Neural crest cell (in vitro differentiated cells): Measurements from ENCODE around the gene DYNC1I2. TPM values are rescaled to one million over a fixed set of nuclear protein-coding genes. Genes with fewer than 3 reads are reported as not detected.

Source experiments
- DNase-seq: peaks from one replicate; pipeline ENCODE4 v3.0.0; 2021; ENCODE audit warnings: low read depth, mixed read lengths, low spot score
- H3K27ac Mint-ChIP-seq: one replicate; pipeline ENCODE4 v1.8.0; 2021; ENCODE audit warnings: mild to moderate bottlenecking, mixed read lengths; ENCODE audit not compliant: unreplicated experiment
- H3K27me3 Mint-ChIP-seq: 2 replicates; pipeline ENCODE4 v1.8.0; 2021; ENCODE audit warnings: low read depth, mild to moderate bottlenecking, mixed read lengths
- H3K36me3 Mint-ChIP-seq: 2 replicates; pipeline ENCODE4 v1.8.0; 2021; ENCODE audit warnings: low read depth, mild to moderate bottlenecking, mixed read lengths
- H3K4me1 Mint-ChIP-seq: 2 replicates; pipeline ENCODE4 v1.8.0; 2021; ENCODE audit warnings: mixed read lengths
- H3K4me3 Mint-ChIP-seq: one replicate; pipeline ENCODE4 v1.8.0; 2021; ENCODE audit warnings: mild to moderate bottlenecking, mixed read lengths
- H3K9me3 Mint-ChIP-seq: 2 replicates; pipeline ENCODE4 v1.8.0; 2021; ENCODE audit warnings: mixed read lengths
- total RNA-seq: library from RNA; stranded (reverse); gene quantifications from 2 replicates; pipeline ENCODE4 v1.2.1, GENCODE V29; 2021
- TF ChIP-seq, protein P1 (sequence below): fragments of 200-600 bp; sonication (generic); conservative IDR thresholded peaks from 2 replicates; pipeline ENCODE4 v1.5.0; 2021; ENCODE audit warnings: antibody characterized with exemption, mild to moderate bottlenecking

The DYNC1I2 gene
- total RNA-seq, 1 donor from 2014 or later = 109 TPM

DNA sequence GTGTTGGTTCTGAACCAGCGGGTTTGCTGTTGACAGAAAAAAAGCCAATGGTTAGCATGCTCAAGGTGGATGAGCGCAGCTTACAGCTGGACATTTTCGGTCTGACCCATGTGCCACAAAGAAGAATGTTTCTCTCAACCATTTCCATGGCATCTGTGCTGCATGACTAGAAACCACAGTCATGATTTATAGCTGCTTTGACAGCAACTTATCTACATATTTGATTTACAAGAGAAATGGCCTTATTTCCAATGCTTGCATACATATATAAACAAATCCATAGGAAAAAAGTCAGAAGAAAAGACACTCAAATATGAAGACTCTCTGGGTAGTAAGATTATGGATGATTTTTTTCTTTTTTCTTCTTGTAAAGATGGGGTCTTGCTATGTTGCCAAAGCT, 98.2 kb downstream of the DYNC1I2 start:
- TF ChIP-seq, protein P1, sequence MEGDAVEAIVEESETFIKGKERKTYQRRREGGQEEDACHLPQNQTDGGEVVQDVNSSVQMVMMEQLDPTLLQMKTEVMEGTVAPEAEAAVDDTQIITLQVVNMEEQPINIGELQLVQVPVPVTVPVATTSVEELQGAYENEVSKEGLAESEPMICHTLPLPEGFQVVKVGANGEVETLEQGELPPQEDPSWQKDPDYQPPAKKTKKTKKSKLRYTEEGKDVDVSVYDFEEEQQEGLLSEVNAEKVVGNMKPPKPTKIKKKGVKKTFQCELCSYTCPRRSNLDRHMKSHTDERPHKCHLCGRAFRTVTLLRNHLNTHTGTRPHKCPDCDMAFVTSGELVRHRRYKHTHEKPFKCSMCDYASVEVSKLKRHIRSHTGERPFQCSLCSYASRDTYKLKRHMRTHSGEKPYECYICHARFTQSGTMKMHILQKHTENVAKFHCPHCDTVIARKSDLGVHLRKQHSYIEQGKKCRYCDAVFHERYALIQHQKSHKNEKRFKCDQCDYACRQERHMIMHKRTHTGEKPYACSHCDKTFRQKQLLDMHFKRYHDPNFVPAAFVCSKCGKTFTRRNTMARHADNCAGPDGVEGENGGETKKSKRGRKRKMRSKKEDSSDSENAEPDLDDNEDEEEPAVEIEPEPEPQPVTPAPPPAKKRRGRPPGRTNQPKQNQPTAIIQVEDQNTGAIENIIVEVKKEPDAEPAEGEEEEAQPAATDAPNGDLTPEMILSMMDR = no peak
- peaks cover 15% of the 10 kb centered on the region for H3K4me1 Mint-ChIP-seq
- no peaks in the 10 kb centered on the region for H3K27me3 Mint-ChIP-seq
- no peak overlapping the region for H3K4me3 Mint-ChIP-seq
- DNase-seq = no peak
- peaks cover 4% of the 10 kb centered on the region for H3K9me3 Mint-ChIP-seq
- no peak overlapping the region for H3K27ac Mint-ChIP-seq
- peaks cover 28% of the 10 kb centered on the region for H3K36me3 Mint-ChIP-seq

DNA sequence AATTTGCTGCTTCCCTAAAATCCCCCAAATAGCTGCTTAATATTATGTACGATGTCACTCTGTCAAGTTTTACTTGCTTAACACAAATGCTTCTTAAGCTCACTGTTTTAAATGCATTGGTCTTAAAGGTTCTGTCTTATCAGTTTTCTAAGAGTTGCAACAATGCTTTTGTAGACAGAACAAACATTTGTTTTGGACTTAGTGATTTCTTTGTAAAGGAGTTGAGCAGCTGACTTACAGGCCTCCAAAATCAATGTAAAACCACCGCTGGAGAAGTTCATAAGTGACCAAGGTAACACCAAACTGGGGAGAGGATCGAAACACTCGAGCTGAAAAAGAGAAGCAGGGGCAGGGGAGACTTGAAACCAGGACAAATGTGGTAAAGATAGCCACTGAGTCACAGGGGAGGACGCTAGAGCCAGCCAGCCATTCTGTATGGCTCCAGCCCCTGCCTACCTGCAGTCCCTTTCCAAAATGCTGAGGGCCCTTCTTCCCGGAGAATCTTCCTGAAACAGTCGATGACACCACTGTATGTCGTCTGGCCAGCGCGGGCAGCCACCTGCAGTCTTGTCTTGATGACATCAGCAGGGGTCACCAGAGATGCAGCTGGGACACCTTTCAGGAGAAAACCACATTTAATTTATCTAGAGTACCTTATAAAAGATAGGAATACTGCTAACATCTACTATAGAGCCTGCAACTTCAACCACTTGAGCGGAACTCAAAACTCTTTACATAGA, 100.2 kb downstream of the DYNC1I2 start:
- Mint-ChIP-seq H3K9me3 (peaks cover 2% of the 10 kb centered on the region), H3K4me3 (no peak overlapping the region), H3K27me3 (no peaks in the 10 kb centered on the region), H3K27ac (no peak overlapping the region), H3K4me1 (peaks cover 17% of the 10 kb centered on the region), H3K36me3 (peaks cover 24% of the 10 kb centered on the region)
- DNase-seq = no peak
- TF ChIP-seq, protein P1 = no peak

DNA sequence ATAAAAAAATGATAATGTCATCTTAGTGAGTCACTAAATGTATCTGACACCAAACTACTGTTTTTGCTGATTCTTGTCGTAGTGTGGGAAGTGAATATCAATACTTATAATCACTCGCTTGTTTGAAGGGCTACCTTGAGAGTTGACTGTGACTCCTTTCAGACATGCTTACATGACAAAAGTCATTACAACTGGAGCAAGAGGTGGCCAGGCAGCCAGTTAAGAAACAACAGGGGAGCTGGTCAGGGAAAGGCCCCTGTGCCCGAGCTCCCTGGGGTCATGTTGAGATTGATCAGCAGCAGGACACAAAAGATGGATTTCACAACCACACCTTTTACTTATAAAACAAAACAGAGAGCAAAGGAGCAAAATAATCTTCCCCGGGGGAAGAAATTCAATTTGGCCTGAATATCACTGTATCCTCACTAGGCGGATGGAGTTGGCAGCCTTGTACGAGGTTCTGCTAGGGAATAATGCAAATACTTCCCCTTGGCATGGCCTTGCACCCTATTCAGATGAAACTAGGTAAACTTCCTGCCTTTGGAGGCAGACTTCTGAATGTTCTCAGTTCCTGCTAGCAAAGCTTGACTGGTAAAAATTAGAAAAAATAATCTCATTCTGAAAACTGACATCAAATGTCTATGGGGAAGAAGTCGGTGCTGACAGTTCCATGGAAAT, 101.2 kb downstream of the DYNC1I2 start:
- H3K4me3 Mint-ChIP-seq = no peak overlapping the region
- no peaks in the 10 kb centered on the region for H3K27me3 Mint-ChIP-seq
- DNase-seq = no peak
- no peak overlapping the region for H3K27ac Mint-ChIP-seq
- peaks cover 26% of the 10 kb centered on the region for H3K4me1 Mint-ChIP-seq
- H3K9me3 Mint-ChIP-seq = no peaks in the 10 kb centered on the region
- H3K36me3 Mint-ChIP-seq = peaks cover 19% of the 10 kb centered on the region
- TF ChIP-seq, protein P1 = no peak

DNA sequence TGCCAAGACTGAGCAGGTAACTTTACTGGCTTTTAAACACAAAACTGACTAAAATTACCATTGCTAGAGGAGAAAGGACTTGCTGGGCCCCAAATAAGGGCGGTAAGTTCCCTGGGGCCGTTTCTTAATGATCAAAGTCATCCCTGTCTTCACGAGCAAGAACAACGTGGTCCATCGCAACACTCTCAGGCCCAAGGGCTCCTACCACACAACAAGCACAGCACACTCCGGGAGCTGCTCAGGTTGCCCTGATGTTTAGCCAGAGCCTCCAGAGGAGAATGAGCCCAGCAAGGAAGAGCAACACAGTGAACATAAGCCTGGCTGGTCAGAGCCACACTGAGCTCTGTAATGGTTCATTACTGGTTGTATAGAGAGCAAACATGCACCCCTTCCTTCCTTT, 102.7 kb downstream of the DYNC1I2 start:
- Mint-ChIP-seq H3K27me3 (no peaks in the 10 kb centered on the region), H3K36me3 (peaks cover 10% of the 10 kb centered on the region), H3K27ac (no peak overlapping the region), H3K4me3 (no peak overlapping the region), H3K4me1 (peaks cover 38% of the 10 kb centered on the region), H3K9me3 (no peaks in the 10 kb centered on the region)
- no peak for DNase-seq
- TF ChIP-seq, protein P1 = no peak

DNA sequence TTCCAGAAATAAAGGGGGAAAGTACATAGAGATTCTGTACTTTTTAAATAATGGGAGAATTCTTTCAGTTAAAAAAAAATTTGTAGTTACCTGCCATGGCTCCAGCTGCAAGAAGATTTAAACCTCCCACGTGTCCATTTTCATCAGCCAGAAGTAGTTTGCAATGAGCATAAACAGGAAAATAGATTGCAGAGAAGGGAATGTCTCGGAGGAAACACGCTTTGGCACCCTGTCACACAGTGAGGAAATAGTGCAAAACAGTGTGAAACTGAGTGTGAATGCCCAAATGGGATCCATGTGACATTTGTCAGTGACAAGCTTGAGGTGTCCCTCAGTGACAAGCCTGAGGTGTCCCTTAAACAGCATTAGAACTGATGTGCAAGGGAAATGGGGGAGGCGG, 104.1 kb downstream of the DYNC1I2 start:
- Mint-ChIP-seq H3K4me3 (no peak overlapping the region), H3K9me3 (no peaks in the 10 kb centered on the region), H3K27me3 (no peaks in the 10 kb centered on the region), H3K36me3 (peaks cover 3% of the 10 kb centered on the region), H3K27ac (no peak overlapping the region), H3K4me1 (peaks cover 52% of the 10 kb centered on the region)
- DNase-seq = no peak
- TF ChIP-seq, protein P1 = no peak
